Tibial artery (tissue), 4 donors: ENCODE measurements around the gene CDIP1.

Experiments used
- DNase-seq, 2 donors: peaks; one replicate each; pipeline ENCODE4 v3.0.0-alpha.2; 2019
- H3K27ac ChIP-seq, 2 donors: fragments of 200-600 bp; sonication (generic) in 1 of 2; 1 replicate in 1 of 2; 2 replicates in 1 of 2; pipeline ENCODE4 v1.5.1; 2018 to 2019; ENCODE audit warnings: mild to moderate bottlenecking in 1 of 2
- H3K27me3 ChIP-seq, 2 donors: fragments of 200-600 bp; sonication (generic) in 1 of 2; one replicate each; pipeline versions ENCODE4 v1.5.1 to v1.6.0; 2016 to 2019
- H3K36me3 ChIP-seq, 3 donors: fragments of 200-600 bp; sonication (generic) in 2 of 3; one replicate each; pipeline ENCODE4 v1.5.1; 2016 to 2019; ENCODE audit warnings: mild to moderate bottlenecking in 2 of 3
- H3K4me1 ChIP-seq, 4 donors: fragments of 200-600 bp; sonication (generic) in 2 of 4; 1 replicate in 3 of 4; 2 replicates in 1 of 4; pipeline ENCODE4 v1.5.1; 2016 to 2019
- H3K4me3 ChIP-seq, 2 donors: fragments of 200-600 bp; sonication (generic) in 1 of 2; 1 replicate in 1 of 2; 2 replicates in 1 of 2; pipeline ENCODE4 v1.5.1; 2018 to 2019; ENCODE audit warnings: mild to moderate bottlenecking in 2 of 2
- H3K9me3 ChIP-seq, 3 donors: fragments of 200-600 bp; sonication (generic) in 1 of 3; one replicate each; pipeline ENCODE4 v1.5.1; 2016 to 2019
- intact Hi-C: fragments of 100-400 bp; cut with DNase I; formaldehyde crosslinking; loops from one replicate; pipeline ENCODE4 v1.15.0; 2023; ENCODE audit warnings: low total_unique reads
- TF ChIP-seq, protein P1 (sequence below), 2 experiments: fragments of 200-600 bp in 1 of 2; fragments of 450-650 bp in 1 of 2; IDR thresholded peaks; one replicate each; pipeline ENCODE4 v1.5.1; 2017 to 2019; ENCODE audit warnings: antibody characterized with exemption in 2 of 2, mild to moderate bottlenecking in 1 of 2, moderate library complexity in 1 of 2

CDIP1 gene

DNA sequence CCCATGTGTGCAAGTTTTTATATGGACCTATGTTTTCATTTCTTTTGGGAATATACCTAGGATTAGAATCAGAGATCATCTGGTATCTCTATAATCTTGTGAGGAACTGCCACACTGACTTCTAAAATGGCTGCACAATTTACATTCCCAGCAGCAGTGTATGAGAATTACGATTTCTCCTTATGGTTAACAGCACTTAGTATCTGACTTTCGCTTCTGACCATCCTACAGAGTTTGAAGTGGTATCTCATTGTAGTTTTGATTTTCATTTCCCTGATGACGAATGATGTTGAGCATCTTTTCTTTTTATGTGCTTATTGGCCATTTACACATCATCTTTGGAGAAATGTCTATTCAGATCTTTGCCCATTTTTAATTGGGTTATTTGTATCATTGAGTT lies 27.6 kb upstream of the CDIP1 start:
- TF ChIP-seq, protein P1, sequence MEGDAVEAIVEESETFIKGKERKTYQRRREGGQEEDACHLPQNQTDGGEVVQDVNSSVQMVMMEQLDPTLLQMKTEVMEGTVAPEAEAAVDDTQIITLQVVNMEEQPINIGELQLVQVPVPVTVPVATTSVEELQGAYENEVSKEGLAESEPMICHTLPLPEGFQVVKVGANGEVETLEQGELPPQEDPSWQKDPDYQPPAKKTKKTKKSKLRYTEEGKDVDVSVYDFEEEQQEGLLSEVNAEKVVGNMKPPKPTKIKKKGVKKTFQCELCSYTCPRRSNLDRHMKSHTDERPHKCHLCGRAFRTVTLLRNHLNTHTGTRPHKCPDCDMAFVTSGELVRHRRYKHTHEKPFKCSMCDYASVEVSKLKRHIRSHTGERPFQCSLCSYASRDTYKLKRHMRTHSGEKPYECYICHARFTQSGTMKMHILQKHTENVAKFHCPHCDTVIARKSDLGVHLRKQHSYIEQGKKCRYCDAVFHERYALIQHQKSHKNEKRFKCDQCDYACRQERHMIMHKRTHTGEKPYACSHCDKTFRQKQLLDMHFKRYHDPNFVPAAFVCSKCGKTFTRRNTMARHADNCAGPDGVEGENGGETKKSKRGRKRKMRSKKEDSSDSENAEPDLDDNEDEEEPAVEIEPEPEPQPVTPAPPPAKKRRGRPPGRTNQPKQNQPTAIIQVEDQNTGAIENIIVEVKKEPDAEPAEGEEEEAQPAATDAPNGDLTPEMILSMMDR (IDR thresholded peaks at IDR 0.05): no peak
- no peak for DNase-seq
- intact Hi-C loops: no loop called here
- Histone ChIP-seq H3K4me1 (no peaks in the 10 kb centered on the region), H3K27ac (no peak overlapping the region), H3K9me3 (no peaks in the 10 kb centered on the region), H3K27me3 (peaks cover 0 to 5% of the 10 kb centered on the region in 2 donors), H3K36me3 (no peaks in the 10 kb centered on the region), H3K4me3 (no peak overlapping the region)

DNA sequence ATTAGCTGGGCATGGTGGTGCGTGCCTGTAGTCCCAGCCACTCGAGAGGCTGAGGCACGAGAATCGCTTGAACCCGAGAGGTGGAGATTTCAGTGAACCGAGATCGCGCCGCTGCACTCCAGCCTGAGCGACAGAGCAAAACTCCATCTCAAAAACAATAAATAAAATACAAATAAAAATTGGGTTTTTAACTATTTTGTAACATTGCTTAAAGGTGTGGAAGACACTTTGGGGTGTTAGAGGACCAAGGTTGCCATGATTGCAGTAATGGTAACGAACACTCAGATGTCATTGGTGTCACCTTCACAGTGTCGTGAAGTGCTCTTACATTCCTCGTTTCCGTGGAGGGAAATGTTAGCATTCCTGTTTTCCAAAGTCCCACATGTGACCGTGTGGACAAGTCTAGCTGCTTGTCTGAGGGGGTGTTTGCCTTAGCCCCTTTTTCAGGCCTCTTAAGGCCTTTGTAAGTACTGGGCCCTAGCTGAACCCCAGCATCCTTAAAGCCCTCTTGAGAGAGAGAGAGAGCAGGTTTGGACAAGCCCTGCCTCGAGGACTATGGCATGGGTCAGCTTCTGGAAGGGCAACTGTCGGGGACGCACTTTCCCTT lies 26.2 kb upstream of the CDIP1 start:
- intact Hi-C loops: no loop called here
- H3K27me3 ChIP-seq: peaks cover 0 to 5% of the 10 kb centered on the region in 2 donors
- no peaks in the 10 kb centered on the region for H3K4me1 ChIP-seq
- TF ChIP-seq, protein P1 (IDR thresholded peaks at IDR 0.05): no peak
- H3K4me3 ChIP-seq: no peak overlapping the region
- DNase-seq: no peak
- no peaks in the 10 kb centered on the region for H3K9me3 ChIP-seq
- no peaks in the 10 kb centered on the region for H3K36me3 ChIP-seq
- no peak overlapping the region for H3K27ac ChIP-seq

GRCh38 chr16:4561596-4561995 lies 23.0 kb upstream of the CDIP1 start:
- no peak overlapping the region for H3K4me3 ChIP-seq
- no peak overlapping the region for H3K27ac ChIP-seq
- intact Hi-C loops: no loop called here

GRCh38 chr16:4557973-4558372 lies 19.4 kb upstream of the CDIP1 start:
- no peaks in the 10 kb centered on the region for H3K4me1 ChIP-seq
- no peaks in the 10 kb centered on the region for H3K36me3 ChIP-seq
- no peaks in the 10 kb centered on the region for H3K9me3 ChIP-seq
- TF ChIP-seq, protein P1 (IDR thresholded peaks at IDR 0.05): no peak
- peaks cover 0 to 37% of the 10 kb centered on the region in 2 donors for H3K27me3 ChIP-seq
- H3K4me3 ChIP-seq: no peak overlapping the region
- DNase-seq: no peak
- no peak overlapping the region for H3K27ac ChIP-seq
- intact Hi-C loops: no loop called here

More at GRCh38 chr16:4561596-4561995, 23.0 kb upstream of the CDIP1 start:
- no peak for DNase-seq
- H3K4me1 ChIP-seq: no peaks in the 10 kb centered on the region
- H3K27me3 ChIP-seq: peaks cover 0 to 19% of the 10 kb centered on the region in 2 donors
- TF ChIP-seq, protein P1 (IDR thresholded peaks at IDR 0.05): no peak
- H3K9me3 ChIP-seq: no peaks in the 10 kb centered on the region
- no peaks in the 10 kb centered on the region for H3K36me3 ChIP-seq

DNA sequence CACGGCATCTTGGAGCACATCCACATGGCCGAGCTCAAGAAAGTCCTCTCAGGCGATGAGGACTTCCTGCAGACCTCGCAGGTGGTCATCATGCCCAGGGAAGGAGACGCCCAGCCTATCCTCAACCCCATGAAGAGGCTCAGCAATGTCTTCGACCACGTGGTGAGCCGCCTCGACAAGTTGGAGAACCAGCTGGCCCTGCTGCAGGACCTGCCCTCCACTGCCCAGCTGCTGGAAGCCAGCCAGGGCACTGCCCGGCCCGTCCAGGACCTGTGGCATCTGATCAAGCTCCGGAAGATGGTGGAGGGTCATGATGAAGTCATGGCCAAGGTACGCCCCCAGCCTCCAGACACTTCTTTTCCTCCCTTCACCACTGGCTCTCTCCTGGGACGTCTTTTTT lies 18.0 kb upstream of the CDIP1 start:
- Histone ChIP-seq H3K4me1 (no peaks in the 10 kb centered on the region), H3K9me3 (no peaks in the 10 kb centered on the region), H3K36me3 (no peaks in the 10 kb centered on the region), H3K27me3 (peaks cover 0 to 38% of the 10 kb centered on the region in 2 donors), H3K4me3 (no peak overlapping the region), H3K27ac (no peak overlapping the region)
- TF ChIP-seq, protein P1 (IDR thresholded peaks at IDR 0.05): no peak
- intact Hi-C loops: no loop called here
- DNase-seq: no peak

- peaks cover 0 to 38% of the 10 kb centered on the region in 2 donors for H3K27me3 ChIP-seq
- H3K9me3 ChIP-seq: no peaks in the 10 kb centered on the region
- H3K4me3 ChIP-seq: no peak within 1 kb of the TSS
- no peak for DNase-seq
- TF ChIP-seq, protein P1 (IDR thresholded peaks at IDR 0.05): no peak
- no peaks in the 10 kb centered on the region for H3K4me1 ChIP-seq
- no peak within 1 kb of the TSS for H3K27ac ChIP-seq
- H3K36me3 ChIP-seq: no peaks in the 10 kb centered on the region
- intact Hi-C loops: no loop called here
These were observed 17.5 kb upstream of the CDIP1 start, which contains the start of gene C16orf96 for GRCh38 chr16:4556112-4556511. C16orf96 (plus strand) TSS chr16:4556340; CDS start chr16:4556490, 150 bp downstream.
